Stomach (tissue), 4 donors: Measurements from ENCODE around the gene CTNNA3.

Source experiments
- EP300 ChIP-seq: sonication (generic); formaldehyde crosslinking; IDR thresholded peaks from one replicate; pipeline ENCODE4 v1.6.1; 2017; ENCODE audit warnings: antibody characterized with exemption
- POLR2A ChIP-seq, 4 donors: fragments of 450-650 bp; IDR thresholded peaks; one replicate each; pipeline ENCODE4 v1.6.1; 2016; ENCODE audit warnings: antibody characterized with exemption in 4 of 4, control low read depth in 2 of 4, mild to moderate bottlenecking in 1 of 4, moderate library complexity in 1 of 4
- POLR2AphosphoS5 ChIP-seq, 3 donors: sonication (generic); formaldehyde crosslinking; IDR thresholded peaks; one replicate each; pipeline ENCODE4 v1.6.1; 2016; ENCODE audit warnings: antibody characterized with exemption in 3 of 3
- TF ChIP-seq, protein P1 (sequence below), 7 experiments: fragments of 450-650 bp in 4 of 7; fragments of 200-600 bp in 3 of 7; sonication (generic) in 3 of 7; IDR thresholded peaks; one replicate each; pipeline ENCODE4 v1.5.1; 2016 to 2019; ENCODE audit warnings: antibody characterized with exemption in 7 of 7, control low read depth in 2 of 7, mild to moderate bottlenecking in 1 of 7

- no peak for TF ChIP-seq POLR2A (IDR thresholded peaks at IDR 0.05)
- no peak for TF ChIP-seq POLR2AphosphoS5 (IDR thresholded peaks at IDR 0.05)
- TF ChIP-seq, protein P1, sequence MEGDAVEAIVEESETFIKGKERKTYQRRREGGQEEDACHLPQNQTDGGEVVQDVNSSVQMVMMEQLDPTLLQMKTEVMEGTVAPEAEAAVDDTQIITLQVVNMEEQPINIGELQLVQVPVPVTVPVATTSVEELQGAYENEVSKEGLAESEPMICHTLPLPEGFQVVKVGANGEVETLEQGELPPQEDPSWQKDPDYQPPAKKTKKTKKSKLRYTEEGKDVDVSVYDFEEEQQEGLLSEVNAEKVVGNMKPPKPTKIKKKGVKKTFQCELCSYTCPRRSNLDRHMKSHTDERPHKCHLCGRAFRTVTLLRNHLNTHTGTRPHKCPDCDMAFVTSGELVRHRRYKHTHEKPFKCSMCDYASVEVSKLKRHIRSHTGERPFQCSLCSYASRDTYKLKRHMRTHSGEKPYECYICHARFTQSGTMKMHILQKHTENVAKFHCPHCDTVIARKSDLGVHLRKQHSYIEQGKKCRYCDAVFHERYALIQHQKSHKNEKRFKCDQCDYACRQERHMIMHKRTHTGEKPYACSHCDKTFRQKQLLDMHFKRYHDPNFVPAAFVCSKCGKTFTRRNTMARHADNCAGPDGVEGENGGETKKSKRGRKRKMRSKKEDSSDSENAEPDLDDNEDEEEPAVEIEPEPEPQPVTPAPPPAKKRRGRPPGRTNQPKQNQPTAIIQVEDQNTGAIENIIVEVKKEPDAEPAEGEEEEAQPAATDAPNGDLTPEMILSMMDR (IDR thresholded peaks at IDR 0.05), result no peak
- no peak for TF ChIP-seq EP300
Measured at GRCh38 chr10:66678521-66678920, 1017.5 kb downstream of the CTNNA3 start.
